Amniotic stem cell (primary cell): Measurements from ENCODE around the gene TOMM5.

Experiments
- DNase-seq: peaks from one replicate; lab custom pipeline; 2025; lab: John Stamatoyannopoulos, UW

TOMM5 gene

GRCh38 chr9:37563806-37564513 is 28.4 kb downstream of the TOMM5 start:
- DNase-seq = no peak

GRCh38 chr9:37562826-37563225 is 29.6 kb downstream of the TOMM5 start:
- DNase-seq = no peak

- no peak for DNase-seq
These were observed 30.7 kb downstream of the TOMM5 start for GRCh38 chr9:37561682-37562081.

- no peak for DNase-seq
These were observed 32.4 kb downstream of the TOMM5 start for GRCh38 chr9:37559855-37560592.

- DNase-seq = no peak
These were observed 33.3 kb downstream of the TOMM5 start for GRCh38 chr9:37559125-37559524.

GRCh38 chr9:37555786-37556185 is 36.6 kb downstream of the TOMM5 start:
- DNase-seq = no peak

GRCh38 chr9:37554318-37554717 is 38.1 kb downstream of the TOMM5 start:
- DNase-seq = no peak

- DNase-seq = no peak
These were observed 40.5 kb downstream of the TOMM5 start for GRCh38 chr9:37551888-37552287.

GRCh38 chr9:37551468-37551867 is 40.9 kb downstream of the TOMM5 start:
- no peak for DNase-seq

- no peak for DNase-seq
These were observed 41.6 kb downstream of the TOMM5 start for GRCh38 chr9:37550781-37551180.

- no peak for DNase-seq
These were observed 42.9 kb downstream of the TOMM5 start for GRCh38 chr9:37549527-37549926.

- no peak for DNase-seq
These were observed 45.0 kb downstream of the TOMM5 start for GRCh38 chr9:37547328-37547878.

GRCh38 chr9:37543468-37543867 is 48.9 kb downstream of the TOMM5 start:
- DNase-seq = no peak

- no peak for DNase-seq
These were observed 49.5 kb downstream of the TOMM5 start for GRCh38 chr9:37542895-37543294.

- DNase-seq = no peak
These were observed 49.9 kb downstream of the TOMM5 start for GRCh38 chr9:37542488-37542887.

GRCh38 chr9:37541465-37541864 is 50.9 kb downstream of the TOMM5 start:
- no peak for DNase-seq

GRCh38 chr9:37540634-37541033 is 51.8 kb downstream of the TOMM5 start:
- DNase-seq = no peak

- no peak for DNase-seq
These were observed 52.8 kb downstream of the TOMM5 start for GRCh38 chr9:37539634-37540033.
